ENCODE data around the gene PTPRA.

PTPRA gene

DNA sequence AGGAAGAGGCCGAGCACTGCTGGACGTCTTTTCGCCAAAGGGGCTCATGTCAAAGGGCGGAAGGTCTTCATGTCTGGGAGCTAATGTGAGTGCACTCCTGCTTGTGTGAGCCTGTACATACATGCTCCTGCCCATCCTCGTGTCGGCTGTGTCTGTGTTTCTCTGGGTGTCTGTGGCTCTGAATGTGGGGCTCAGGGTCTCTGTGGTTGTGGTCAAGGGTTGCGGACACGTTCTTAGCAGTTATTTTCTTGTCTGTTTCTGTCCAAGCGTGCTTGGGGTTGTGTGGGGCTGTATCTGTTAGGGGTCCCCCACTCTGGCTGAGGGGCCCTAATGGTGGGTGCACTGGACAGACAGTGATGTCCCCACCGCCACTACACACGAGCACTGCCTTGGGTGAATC is 208.4 kb downstream of the PTPRA start:
- DNase-seq = no peak

DNA sequence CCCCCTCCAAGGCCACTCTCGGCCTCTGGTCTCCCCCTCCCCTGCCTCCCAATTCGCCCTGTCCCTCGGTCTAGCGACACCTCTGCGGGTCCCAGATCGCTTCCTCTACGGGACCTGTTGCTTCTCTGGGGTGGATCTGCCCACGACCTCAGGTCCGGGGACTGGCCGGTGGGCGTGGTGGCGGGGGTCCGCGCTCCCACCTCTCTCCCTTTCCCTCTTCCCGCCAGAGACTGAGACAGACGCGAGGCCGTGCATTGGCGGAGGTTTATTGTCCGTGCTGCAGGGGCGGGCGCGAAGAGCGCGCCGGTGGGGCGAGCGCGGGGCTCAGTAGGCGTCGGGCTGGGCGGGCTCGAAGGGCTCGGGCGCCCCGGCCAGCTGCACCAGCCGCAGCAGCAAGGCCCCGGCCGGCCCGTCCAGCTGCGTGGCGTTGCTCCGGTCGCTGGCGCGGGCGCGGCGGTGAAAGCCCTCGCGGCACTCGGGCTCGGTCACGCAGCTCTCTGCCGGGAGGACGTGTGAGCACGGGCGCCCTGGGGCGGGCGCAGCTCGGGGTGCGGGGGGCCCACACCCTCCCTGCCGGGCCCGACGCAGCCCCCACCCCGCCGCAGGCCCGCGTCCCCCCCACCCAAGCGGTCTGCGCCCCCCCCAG is 209.1 kb downstream of the PTPRA start:
- peak; percentile 26 for DNase-seq

DNA sequence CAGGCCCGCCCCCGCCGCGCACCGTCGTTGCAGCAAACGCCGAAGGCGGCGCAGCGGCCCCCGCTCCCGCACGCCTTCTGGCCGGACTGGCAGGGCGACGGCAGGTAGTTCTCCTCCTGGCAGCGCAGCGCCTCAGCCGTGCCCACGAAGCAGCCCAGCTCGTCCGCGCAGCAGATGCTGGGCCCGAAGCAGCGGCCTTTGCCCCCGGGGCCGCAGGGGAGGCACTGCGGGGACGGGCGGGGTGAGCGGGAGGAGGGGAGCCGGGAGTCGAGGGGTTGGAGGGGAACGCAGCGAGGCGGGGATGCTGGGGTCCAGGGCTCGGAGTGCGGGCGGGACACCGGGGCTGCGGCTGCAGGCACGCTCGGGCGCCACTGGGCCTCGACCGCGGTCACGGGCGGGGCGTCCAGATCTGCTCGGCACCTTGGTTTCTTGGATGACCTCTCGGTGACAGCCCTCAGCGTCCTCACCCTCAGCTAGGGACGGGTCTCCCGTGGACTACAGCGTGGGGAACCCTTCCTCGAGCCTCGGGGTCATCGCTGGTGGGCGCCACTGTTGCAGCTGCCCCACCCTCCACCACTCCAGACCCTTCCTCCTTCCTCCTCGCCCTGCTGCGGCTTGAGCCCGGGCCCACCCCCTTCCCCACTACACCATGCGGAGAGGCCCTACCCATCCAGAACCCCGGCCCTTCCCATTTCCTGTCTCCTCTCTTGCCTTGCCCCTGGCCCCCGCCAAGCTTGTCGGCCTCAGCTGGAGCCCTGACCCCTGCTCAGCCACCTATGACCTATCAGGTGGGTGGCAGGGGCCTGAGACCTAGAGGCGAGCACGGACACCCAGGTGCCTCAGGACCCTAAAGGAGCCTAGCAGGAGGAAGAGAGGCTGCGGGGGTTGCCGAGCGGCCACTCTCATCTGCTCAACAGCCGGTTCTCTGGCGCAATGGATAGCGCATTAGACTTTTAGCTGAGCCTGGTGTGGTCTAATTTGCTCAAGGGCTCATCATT is 210.0 kb downstream of the PTPRA start:
- peak; percentile 24 for DNase-seq

DNA sequence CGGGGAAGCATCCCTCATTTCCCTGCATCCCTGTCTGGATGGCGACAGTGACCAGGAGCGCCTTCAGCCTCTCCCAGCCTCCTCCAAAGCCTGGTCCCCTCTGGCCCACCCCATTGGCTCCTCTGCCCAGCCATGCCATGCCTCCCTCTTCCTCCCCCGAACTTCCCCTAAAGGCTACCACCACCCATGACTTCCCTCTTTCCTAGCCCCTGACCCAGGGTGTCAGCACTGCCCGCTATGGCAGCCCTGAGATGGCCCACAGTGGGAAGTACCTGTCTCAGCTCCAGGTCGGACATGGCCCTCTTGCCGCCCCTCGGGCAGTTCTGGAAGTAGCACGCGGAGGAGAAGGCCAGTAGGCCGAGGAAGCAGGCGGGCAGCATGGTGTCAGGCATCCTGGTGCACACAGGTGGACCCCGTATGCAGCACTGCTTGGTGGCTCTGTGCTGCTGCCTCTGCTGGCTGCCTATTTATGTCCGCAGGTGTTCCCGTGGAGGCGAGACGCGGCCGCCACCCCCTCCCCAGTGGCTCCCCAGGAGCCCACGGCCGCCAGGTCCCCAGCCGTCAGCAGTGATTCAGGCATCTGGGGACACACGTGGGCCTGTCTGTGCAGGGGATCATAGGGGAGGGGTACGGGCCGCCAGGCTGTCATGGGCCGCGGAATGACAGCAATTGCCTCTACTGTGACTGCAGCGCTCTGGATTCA is 211.2 kb downstream of the PTPRA start, which contains the start of gene AVP:
AVP (minus strand) TSS at position 442 of the 703 bp plus-strand sequence; CDS start at position 392, 50 bp downstream.
- no peak for DNase-seq

DNA sequence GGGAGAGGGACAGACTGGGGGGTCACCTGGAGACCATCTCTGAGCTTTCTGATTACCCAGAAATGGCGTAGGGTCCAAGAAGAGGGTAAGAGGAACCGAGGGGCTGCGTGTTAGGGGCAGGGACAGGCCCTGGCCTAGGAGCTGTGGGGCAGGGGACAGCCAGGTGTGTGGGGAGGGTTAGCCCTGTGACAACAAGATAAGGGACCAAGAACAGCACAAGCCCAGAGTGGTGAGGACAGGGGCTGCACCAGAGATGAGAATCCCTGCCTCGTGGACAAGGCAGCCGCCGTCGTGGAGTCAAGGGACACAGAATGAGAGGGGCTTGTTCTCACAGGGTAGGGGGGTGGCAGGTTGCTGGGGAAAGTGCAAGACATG is 211.7 kb downstream of the PTPRA start:
- no peak for DNase-seq

DNA sequence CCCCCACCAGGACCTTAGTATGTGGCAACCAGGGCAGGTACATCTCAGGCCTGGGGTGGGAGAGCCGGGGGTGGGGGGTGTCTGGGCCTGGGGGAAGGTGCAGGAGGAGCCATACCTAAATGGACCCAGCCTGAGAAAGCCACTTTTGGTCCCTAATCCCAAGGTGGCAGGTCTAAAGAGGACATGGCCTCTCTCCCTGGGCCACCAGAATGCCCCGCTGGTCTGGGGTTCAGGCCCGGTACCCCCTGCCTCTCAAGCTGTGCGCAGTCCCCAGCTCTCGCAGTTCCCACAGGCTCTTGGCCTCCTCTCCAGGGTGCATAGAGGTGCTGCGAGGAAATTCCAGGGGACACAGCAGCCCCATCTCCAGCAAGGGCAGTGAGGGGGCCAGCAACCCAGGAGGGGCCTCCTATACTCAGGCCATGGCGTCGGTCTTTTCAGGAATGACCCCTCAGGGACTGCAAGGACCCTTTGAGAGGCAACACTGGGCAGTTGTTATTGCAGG is 212.3 kb downstream of the PTPRA start:
- no peak for DNase-seq

DNA sequence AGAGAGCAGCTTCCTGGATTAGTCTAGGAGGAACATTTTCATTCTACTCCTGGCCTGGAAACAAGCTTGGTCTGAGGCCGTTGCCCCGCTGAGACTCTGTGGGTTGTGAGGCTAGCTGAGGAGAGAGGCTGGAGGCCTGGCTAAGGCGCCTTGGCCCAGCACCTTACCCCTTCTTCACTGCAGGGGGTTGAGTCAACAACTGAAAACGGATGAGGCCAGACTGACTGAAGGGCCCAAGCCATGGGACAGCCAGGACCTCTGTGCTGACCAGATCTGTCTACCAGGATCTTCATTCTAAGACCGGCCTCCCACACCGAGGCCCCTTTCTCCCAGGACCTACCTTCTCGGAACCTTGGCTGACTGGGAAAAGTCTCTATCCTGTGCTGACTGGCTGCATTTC is 214.8 kb downstream of the PTPRA start:
- no peak for DNase-seq

Measured in CD4-positive, alpha-beta T cell treated with Interleukin-17A for 4 hours (primary cell).